GM21737 (cell line): ENCODE results near the gene GZMM.

Experiments
- ATAC-seq: cut with Tn5 transposase; IDR thresholded peaks from one replicate; pipeline ENCODE4 v1.9.1; 2021; ENCODE audit warnings: mild to moderate bottlenecking, moderate library complexity; ENCODE audit not compliant: unreplicated experiment

GZMM gene

DNA sequence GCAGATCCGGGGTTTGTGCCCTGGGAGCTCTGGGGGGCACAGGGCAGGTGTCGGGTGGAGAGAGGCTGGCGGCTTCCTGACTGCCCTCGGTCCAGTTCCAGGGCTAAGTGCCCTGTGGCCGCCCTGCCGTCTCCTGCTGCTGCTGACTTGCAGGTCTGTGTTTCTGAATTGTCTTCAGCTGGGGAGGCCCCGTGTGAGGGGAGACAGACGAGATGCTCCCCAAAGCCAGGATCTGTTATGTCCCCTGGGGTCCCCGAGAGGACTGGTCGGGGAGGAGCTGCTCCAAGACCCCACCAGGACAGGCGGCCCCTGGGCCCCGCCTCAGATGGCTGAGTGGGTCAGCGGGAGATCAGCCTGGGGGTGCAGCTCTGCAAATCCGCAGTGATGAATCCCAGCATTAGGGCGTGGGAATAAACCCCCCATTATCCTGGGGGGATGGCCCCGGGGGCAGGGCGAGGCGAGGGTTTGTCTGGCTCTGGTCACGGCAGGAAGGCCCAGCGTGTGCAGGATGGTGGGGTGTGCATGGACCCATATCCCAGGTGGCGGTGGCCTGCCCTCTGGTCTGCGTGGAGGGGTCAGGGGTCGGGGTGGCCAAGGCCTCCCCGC lies 50.5 kb downstream of the GZMM start:
- no peak for ATAC-seq

DNA sequence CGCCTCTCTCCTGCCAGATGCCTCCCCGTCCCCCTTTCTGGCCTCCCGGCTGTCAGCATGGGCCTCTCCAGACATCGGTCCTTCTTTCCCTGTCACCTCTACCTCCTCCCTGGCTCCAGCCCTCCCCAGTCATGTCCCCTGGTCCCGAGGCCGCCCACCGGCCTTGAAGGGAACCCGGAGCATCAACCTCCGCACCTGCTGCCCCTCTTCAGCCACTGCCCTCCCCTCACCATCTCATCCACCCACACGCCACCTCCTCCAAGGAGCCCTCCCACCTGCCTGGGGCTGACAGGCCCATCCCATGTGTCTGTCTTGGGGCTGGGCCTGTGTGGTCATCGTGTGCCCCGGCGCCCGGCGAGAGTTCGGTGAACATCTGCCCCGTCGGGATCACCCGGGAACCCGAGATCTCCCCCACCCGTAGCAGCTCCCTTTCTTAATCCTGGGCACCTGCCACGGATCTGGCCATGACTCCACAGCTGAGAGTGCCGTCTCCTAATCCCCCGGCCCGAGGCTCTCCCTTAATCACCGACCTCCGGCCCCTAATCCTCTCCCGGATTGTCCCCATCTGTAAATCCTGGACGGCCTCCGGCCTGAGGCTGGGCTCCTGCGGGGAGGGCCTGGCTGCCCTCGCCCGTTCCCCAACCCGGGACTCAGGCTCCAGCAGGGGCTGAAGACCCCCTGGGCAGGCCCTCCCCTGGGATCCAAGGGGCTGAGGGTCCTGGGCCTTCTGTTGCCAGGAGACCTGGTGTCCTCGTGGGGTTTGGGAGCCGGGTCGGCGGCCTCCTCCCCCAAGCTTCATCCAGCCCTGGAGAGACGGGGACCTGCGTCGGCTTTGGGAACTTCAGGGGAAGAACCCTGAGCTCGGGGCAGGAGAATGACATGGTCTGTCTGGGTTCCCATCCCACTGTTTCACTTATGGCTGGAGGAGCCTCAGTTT lies 51.7 kb downstream of the GZMM start:
- no peak for ATAC-seq

DNA sequence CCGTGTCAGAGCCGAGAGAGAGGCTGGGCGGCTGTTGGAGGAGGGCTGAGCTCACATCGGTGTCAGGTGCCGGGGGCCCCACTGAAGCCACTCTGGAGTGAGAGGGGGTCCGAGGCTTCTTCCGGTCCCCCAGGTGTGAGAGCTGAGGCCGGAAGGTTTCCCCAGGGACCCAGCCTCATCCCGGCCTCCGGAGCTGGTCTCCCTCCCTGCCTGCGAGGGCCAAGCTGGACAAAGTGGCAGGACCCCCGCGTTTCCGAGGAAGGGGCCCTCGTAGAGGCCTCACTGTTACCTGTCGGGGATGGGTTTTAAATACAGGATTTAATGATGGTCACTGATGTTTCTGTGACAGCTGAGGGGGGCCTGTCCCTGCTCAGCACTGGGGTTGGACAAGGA lies 52.4 kb downstream of the GZMM start:
- no peak for ATAC-seq

DNA sequence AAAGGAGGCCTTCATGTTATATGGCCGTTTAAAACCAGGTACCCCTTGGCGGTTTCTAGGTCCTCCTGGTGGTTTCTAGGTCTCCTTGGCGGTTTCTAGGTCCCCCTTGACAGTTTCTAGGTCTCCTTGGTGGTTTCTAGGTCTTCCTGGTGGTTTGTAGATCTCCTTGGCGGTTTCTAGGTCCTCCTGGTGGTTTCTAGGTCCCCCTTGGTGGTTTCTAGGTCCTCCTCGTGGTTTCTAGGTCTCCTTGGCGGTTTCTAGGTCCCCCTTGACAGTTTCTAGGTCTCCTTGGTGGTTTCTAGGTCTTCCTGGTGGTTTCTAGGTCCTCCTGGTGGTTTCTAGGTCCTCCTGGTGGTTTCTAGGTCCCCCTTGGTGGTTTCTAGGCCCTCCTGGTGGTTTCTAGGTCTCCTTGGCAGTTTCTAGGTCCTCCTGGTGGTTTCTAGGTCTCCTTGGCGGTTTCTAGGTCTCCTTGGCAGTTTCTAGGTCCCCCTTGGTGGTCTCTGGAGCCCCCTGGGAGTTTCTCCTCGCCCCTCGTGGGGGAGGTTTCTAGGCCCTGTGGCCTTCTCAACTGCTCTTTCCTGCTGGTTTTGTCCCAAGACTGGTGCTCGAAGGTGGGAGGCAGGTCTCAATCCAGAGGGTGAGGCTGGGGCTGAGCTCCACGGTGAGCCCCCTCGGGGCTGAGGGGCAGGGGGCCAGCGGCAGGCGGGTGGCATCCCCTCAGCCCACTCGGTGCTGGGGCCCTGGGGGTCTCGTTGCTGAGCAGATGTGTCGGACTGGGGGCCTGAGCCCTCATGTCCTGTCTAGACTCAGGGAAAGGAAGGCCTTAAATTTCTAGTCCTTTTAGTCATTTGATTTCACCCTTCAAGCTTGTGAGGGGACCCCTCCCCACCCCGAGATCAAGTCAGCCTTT lies 53.8 kb downstream of the GZMM start:
- ATAC-seq = no peak
